Lung (tissue), 12 donors: ENCODE measurements around the gene ADAM17. TPM values are rescaled to one million over a fixed set of nuclear protein-coding genes. Genes with fewer than 3 reads are reported as not detected.

ENCODE experiments used
- ATAC-seq: fragments of 200-7000 bp; cut with Tn5 transposase; one replicate; pipeline ENCODE4 v1.9.1; 2020; ENCODE audit warnings: moderate number of reproducible peaks; ENCODE audit not compliant: insufficient read depth, low FRiP score
- DNase-seq, 3 donors: peaks; one replicate each; pipeline ENCODE4 v3.0.0-alpha.2; 2013 to 2017
- H3K27ac ChIP-seq, 2 donors: one replicate each; pipeline ENCODE4 v1.5.1; 2013; ENCODE audit warnings: mild to moderate bottlenecking in 2 of 2, moderate library complexity in 2 of 2, control low read depth in 1 of 2, inconsistent platforms in 1 of 2, low read depth in 1 of 2, low read length in 1 of 2
- H3K27me3 ChIP-seq, 3 donors: one replicate each; pipeline ENCODE4 v1.5.1; 2013; ENCODE audit warnings: low read length in 2 of 3; ENCODE audit not compliant: control insufficient read depth in 3 of 3, insufficient read depth in 3 of 3
- H3K36me3 ChIP-seq, 4 donors: one replicate each; pipeline ENCODE4 v1.5.1; 2013; ENCODE audit warnings: low read length in 4 of 4, mild to moderate bottlenecking in 1 of 4, moderate library complexity in 1 of 4; ENCODE audit not compliant: control insufficient read depth in 4 of 4, insufficient read depth in 4 of 4
- H3K4me1 ChIP-seq, 5 donors: one replicate each; pipeline ENCODE4 v1.5.1; 2013; ENCODE audit warnings: low read length in 5 of 5, mild to moderate bottlenecking in 2 of 5, moderate library complexity in 1 of 5; ENCODE audit not compliant: control insufficient read depth in 5 of 5, insufficient read depth in 5 of 5
- H3K4me3 ChIP-seq: one replicate; pipeline ENCODE4 v1.5.1; 2013; ENCODE audit warnings: mild to moderate bottlenecking, control low read depth, moderate library complexity
- H3K9ac ChIP-seq, 2 donors: one replicate each; pipeline ENCODE4 v1.5.1; 2013; ENCODE audit warnings: low read length in 2 of 2, control low read depth in 1 of 2; ENCODE audit not compliant: insufficient read depth in 1 of 2
- H3K9me3 ChIP-seq, 4 donors: one replicate each; pipeline ENCODE4 v1.5.1; 2013; ENCODE audit warnings: low read length in 3 of 4, mild to moderate bottlenecking in 1 of 4, moderate library complexity in 1 of 4; ENCODE audit not compliant: control insufficient read depth in 4 of 4, insufficient read depth in 3 of 4
- WGBS, 2 donors: extraction: QIAGEN DNeasy Blood & Tissue Kit; methylation state at CpG; one replicate each; pipeline ENCODE4 v1.1.7; 2013; 5-methylcytosine and 5-hydroxymethylcytosine counted together
- polyA plus RNA-seq, 2 donors: library from polyadenylated mRNA; stranded (reverse); fragments of 200-250 nt; gene quantifications; one replicate each; pipeline ENCODE4 v1.2.1, GENCODE V29; 2013
- total RNA-seq, 2 donors: library from RNA; depleted of rRNA in 1 of 2; stranded (reverse); fragments of >200 nt in 1 of 2; gene quantifications; one replicate each; pipeline ENCODE4 v1.2.1, GENCODE V29; 2014 to 2021
- TF ChIP-seq, protein P1 (sequence below): IDR thresholded peaks from 2 replicates; pipeline ENCODE4 v1.5.1; 2012; ENCODE audit warnings: mild to moderate bottlenecking; ENCODE audit errors: control extremely low read depth, extremely low read depth
- donor health status: control.
- donor health status: control.
- donor health status: Bipolar disorder and iron deficiency.
- donor health status: healthy.
- donor health status: DM: yes; HTN: yes; CAD: no.

The ADAM17 gene
- total and polyA plus RNA-seq, 4 donors: 16.8 to 56.1 (median 41.2) TPM

GRCh38 chr2:9533663-9534062 lies 22.0 kb downstream of the ADAM17 start:
- TF ChIP-seq, protein P1, sequence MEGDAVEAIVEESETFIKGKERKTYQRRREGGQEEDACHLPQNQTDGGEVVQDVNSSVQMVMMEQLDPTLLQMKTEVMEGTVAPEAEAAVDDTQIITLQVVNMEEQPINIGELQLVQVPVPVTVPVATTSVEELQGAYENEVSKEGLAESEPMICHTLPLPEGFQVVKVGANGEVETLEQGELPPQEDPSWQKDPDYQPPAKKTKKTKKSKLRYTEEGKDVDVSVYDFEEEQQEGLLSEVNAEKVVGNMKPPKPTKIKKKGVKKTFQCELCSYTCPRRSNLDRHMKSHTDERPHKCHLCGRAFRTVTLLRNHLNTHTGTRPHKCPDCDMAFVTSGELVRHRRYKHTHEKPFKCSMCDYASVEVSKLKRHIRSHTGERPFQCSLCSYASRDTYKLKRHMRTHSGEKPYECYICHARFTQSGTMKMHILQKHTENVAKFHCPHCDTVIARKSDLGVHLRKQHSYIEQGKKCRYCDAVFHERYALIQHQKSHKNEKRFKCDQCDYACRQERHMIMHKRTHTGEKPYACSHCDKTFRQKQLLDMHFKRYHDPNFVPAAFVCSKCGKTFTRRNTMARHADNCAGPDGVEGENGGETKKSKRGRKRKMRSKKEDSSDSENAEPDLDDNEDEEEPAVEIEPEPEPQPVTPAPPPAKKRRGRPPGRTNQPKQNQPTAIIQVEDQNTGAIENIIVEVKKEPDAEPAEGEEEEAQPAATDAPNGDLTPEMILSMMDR: no peak
- WGBS, 2 donors: 94 to 100% methylated on average over 2 of the region's 2 CpGs
- H3K9me3 ChIP-seq: no peaks in the 10 kb centered on the region
- no peak for DNase-seq
- no peak for ATAC-seq
- H3K36me3 ChIP-seq: peaks cover 6 to 17% (median 10%) of the 10 kb centered on the region in 4 donors
- no peaks in the 10 kb centered on the region for H3K27me3 ChIP-seq
- H3K9ac ChIP-seq: no peak overlapping the region
- H3K4me3 ChIP-seq: no peak overlapping the region
- peaks cover 0 to 8% (median 0%) of the 10 kb centered on the region in 5 donors for H3K4me1 ChIP-seq
- H3K27ac ChIP-seq: no peak overlapping the region

- Histone ChIP-seq H3K27ac (no peak overlapping the region), H3K9me3 (no peaks in the 10 kb centered on the region), H3K4me1 (no peaks in the 10 kb centered on the region), H3K36me3 (peaks cover 6 to 22% (median 12%) of the 10 kb centered on the region in 4 donors), H3K27me3 (no peaks in the 10 kb centered on the region), H3K4me3 (no peak overlapping the region), H3K9ac (no peak overlapping the region)
- ATAC-seq (no peak), DNase-seq (no peak)
- 98 to 99% methylated on average over 4 of the region's 4 CpGs for WGBS, 2 donors
- TF ChIP-seq, protein P1: no peak
Observed at GRCh38 chr2:9532421-9532820, 23.2 kb downstream of the ADAM17 start.

GRCh38 chr2:9527995-9528787 lies 27.4 kb downstream of the ADAM17 start:
- Histone ChIP-seq H3K27me3 (no peaks in the 10 kb centered on the region), H3K9ac (no peak overlapping the region), H3K36me3 (peaks cover 6 to 21% (median 15%) of the 10 kb centered on the region in 4 donors), H3K9me3 (no peaks in the 10 kb centered on the region), H3K4me3 (no peak overlapping the region), H3K4me1 (no peaks in the 10 kb centered on the region), H3K27ac (no peak overlapping the region)
- 71 to 85% methylated on average over 4 of the region's 4 CpGs for WGBS, 2 donors
- DNase-seq (no peak), ATAC-seq (no peak)
- TF ChIP-seq, protein P1: no peak

DNA sequence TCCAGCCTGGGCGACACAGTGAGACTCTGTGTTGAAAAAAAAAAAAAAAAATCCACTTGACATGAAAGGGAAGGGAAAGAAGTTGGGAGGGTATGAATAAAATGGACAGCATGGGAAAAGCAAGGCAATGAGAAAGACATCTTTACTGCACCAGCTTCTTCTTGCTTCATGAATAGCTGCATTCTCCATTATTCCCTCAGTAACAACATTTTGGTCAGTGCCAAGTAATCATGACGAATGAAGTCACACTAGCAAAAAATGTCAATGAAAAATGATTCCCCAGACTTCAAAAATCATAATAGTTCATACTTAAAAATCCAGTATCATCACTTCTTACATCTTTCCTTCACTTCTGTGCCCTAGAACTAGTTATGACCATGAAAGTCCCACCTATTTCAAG lies 30.4 kb downstream of the ADAM17 start:
- peaks cover 6 to 23% (median 19%) of the 10 kb centered on the region in 4 donors for H3K36me3 ChIP-seq
- no peak for DNase-seq
- no peak overlapping the region for H3K9ac ChIP-seq
- H3K27me3 ChIP-seq: no peaks in the 10 kb centered on the region
- no peaks in the 10 kb centered on the region for H3K4me1 ChIP-seq
- WGBS, 2 donors: 92 to 93% methylated on average over 2 of the region's 2 CpGs
- no peak overlapping the region for H3K4me3 ChIP-seq
- no peaks in the 10 kb centered on the region for H3K9me3 ChIP-seq
- no peak overlapping the region for H3K27ac ChIP-seq
- no peak for ATAC-seq
- TF ChIP-seq, protein P1: no peak
